ENCODE results near the gene MGAT4A. TPM values are rescaled to one million over a fixed set of nuclear protein-coding genes. Genes with fewer than 3 reads are reported as not detected.

The MGAT4A gene
- 0.85 to 1.6 TPM (median 1.4 TPM) in 5 replicates for total RNA-seq (2022; extraction: Qiagen RNA extraction; ENCODE audit: low read depth)

DNA sequence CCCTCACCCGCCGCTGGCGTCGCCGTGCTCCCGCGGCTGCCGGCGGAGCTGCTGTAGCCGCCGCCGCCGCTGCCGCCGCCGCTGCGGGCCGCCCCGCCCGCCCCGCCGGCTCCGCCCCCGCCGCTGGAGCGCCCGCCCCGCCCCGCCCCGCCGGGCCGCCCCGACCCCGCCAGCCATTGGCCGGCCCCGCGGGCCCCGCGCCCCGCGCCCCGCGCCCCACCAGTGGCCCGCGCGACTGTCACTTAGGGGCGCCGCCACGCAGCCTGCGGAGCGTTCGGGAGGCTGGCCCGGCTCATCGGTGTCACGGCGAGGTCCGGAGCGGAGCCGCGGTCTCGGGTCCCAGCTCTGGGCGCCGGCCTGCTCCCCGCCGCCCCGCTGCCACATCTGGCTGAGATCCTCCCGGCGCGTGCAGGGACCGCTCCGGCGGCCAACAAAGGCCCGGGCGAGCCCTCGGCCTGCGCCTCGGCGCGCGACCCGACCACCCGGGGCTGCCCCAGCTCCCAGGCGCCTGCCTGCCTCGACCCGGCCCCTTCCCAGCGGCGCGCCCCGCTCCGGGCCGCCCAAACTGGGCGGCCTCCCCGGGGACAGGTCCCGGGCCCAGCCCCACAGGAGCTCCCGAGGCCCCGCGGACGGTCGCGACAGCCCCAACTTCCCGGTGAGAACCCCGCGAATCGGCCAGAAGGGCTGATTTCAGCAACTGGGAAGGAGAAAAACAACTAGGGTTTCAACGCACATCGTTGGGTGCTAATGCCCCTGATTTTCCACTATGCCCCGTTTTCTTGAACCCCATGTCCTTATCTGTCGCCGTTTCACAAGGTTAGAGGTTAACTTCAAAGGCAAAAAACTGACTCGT, at the start of gene MGAT4A:
Gene MGAT4A, minus strand, starts transcription at position 92 of the 853 bp plus-strand sequence. CDS start 4,800 bp downstream, outside the sequence.

DNA sequence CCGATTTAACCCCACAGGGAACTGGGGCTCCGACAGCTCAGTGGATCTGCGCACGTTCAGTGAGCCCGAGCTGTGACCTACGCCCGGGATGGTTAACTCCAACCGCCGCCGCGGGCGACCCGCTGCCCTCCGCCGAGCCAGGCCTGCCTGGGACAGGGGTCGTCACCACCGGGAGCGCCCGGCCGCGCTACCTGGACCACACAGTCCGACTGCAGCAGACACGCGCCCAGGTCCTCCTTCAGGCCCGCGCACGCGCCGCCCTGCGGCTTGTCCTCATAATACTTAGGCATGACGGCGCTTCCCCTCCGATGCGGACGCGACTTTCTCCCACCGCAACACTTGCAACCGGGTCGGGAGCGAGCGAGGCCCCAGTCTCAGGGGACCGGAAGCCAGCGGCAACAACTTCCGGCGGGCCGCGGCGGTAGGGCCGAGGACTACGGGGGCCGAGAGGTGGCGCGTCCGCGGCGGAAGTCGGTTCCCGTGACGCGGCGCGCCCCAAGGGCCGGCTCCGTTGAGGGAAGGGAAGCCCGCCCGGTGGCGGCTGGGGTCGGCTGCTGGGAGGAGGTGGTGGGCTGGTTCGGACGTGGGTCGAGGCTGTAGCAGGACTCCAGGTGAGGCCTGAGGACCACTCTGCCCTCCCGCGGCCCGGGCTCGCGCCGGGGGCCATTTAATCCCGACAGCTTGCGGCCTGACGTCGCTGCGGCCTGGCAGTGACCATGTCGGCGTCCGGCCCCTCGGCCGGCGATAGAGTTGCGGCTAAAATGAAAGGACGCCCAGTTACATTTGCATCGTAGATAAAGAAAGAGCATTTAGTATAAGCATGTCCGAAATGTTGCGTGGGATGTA, 122.6 kb downstream of the MGAT4A start, which contains the start of the genes COA5 and UNC50:
Gene COA5, minus strand, starts transcription at position 397 of the 846 bp plus-strand sequence. Its CDS starts 107 bp downstream, at position 290.
Gene UNC50, plus strand, starts transcription at position 474 of the 846 bp plus-strand sequence. CDS start 1,171 bp downstream, outside the sequence.

Other genes with a start within 250 kb of the MGAT4A start
- gene COA5, start 122.6 kb downstream of the MGAT4A start, total RNA-seq (2022; extraction: Qiagen RNA extraction; ENCODE audit: low read depth) = 14.6 to 22.9 TPM (median 21.3 TPM) in 5 replicates
- gene UNC50, start 122.5 kb downstream of the MGAT4A start, total RNA-seq (2022; extraction: Qiagen RNA extraction; ENCODE audit: low read depth) = 31.1 to 47.9 TPM (median 43.7 TPM) in 5 replicates
- 0.32 to 1.4 TPM (median 0.52 TPM) in 5 replicates for gene CRACDL, start 205.1 kb upstream of the MGAT4A start, total RNA-seq (2022; extraction: Qiagen RNA extraction; ENCODE audit: low read depth)

All from A549 treated with RU486 at 1 μM for 4 hours (cell line).